SK-N-SH (cell line): ENCODE measurements around the gene RAB40C. TPM values are rescaled to one million over a fixed set of nuclear protein-coding genes. Genes with fewer than 3 reads are reported as not detected.
A peak's percentile ranks its signal among the peaks of the same experiment; 100 is the strongest.

Source experiments
- CTCF ChIA-PET: fragments of 300-600, 350-600 bp; formaldehyde crosslinking; extraction: SDS; loops from one replicate; lab custom pipeline; 2021; lab: Yijun Ruan, JAX
- POLR2A ChIA-PET: fragments of 350-600 bp; sonication (Branson Sonifier 250); formaldehyde crosslinking; extraction: SDS; loops from one replicate; lab custom pipeline; 2020; ENCODE audit warnings: antibody characterized with exemption, inconsistent platforms; lab: Yijun Ruan, JAX
- DNase-seq: peaks from one replicate; pipeline ENCODE4 v3.0.0; 2012
- H2AFZ ChIP-seq: fragments of 200-600 bp; sonication (generic); 2 replicates; pipeline ENCODE4 v1.8.1; 2016; ENCODE audit warnings: antibody characterized with exemption, mild to moderate bottlenecking, low read depth
- H3F3A ChIP-seq: fragments of 200-600 bp; sonication (generic); replicated peaks from 2 replicates; pipeline ENCODE3; 2016; ENCODE audit warnings: antibody characterized with exemption, mild to moderate bottlenecking; ENCODE audit not compliant: insufficient read depth
- H3K27ac ChIP-seq, 2 experiments: fragments of 200-500 bp in 1 of 2; fragments of 200-600 bp in 1 of 2; sonication (Bioruptor generic) in 1 of 2; sonication (generic), shearing (Covaris generic) in 1 of 2; 2 replicates each; pipeline versions ENCODE4 v1.5.1 to v1.6.1; 2014 to 2016; ENCODE audit warnings: low read depth in 2 of 2, inconsistent platforms in 1 of 2, low read length in 1 of 2, mild to moderate bottlenecking in 1 of 2, mixed read lengths in 1 of 2
- H3K27me3 ChIP-seq: fragments of 200-600 bp; sonication (generic), shearing (Covaris generic); 2 replicates; pipeline ENCODE4 v1.6.1; 2016; ENCODE audit warnings: mixed run types; ENCODE audit not compliant: insufficient read depth
- H3K36me3 ChIP-seq, 2 experiments: fragments of 200-500 bp in 1 of 2; fragments of 200-600 bp in 1 of 2; sonication (Bioruptor generic) in 1 of 2; sonication (generic) in 1 of 2; replicated peaks in 1 of 2; 2 replicates each; pipeline versions ENCODE3 to v1.5.1; 2014 to 2016; ENCODE audit warnings: low read length in 1 of 2, mild to moderate bottlenecking in 1 of 2; ENCODE audit not compliant: insufficient read depth in 2 of 2, control insufficient read depth in 1 of 2
- H3K4me1 ChIP-seq, 2 experiments: fragments of 200-500 bp in 1 of 2; fragments of 200-600 bp in 1 of 2; sonication (Bioruptor generic) in 1 of 2; sonication (generic), shearing (Covaris generic) in 1 of 2; 2 replicates each; pipeline versions ENCODE4 v1.5.1 to v1.6.1; 2014 to 2016; ENCODE audit warnings: low read depth in 1 of 2, low read length in 1 of 2, mixed run types in 1 of 2; ENCODE audit not compliant: insufficient read depth in 2 of 2, control insufficient read depth in 1 of 2
- H3K4me2 ChIP-seq: fragments of 200-600 bp; sonication (generic), shearing (Covaris generic); 2 replicates; pipeline ENCODE4 v1.6.1; 2017; ENCODE audit warnings: mixed run types
- H3K4me3 ChIP-seq, 2 experiments: fragments of 200-500 bp in 1 of 2; fragments of 200-600 bp in 1 of 2; sonication (Bioruptor generic) in 1 of 2; sonication (generic), shearing (Covaris generic) in 1 of 2; 2 replicates each; pipeline versions ENCODE4 v1.5.1 to v1.8.1; 2014 to 2016; ENCODE audit warnings: low read depth in 2 of 2, inconsistent platforms in 1 of 2, low read length in 1 of 2, mild to moderate bottlenecking in 1 of 2, mixed read lengths in 1 of 2, moderate library complexity in 1 of 2
- H3K79me2 ChIP-seq: fragments of 200-600 bp; sonication (generic); 2 replicates; pipeline ENCODE4 v1.8.1; 2017; ENCODE audit warnings: mild to moderate bottlenecking; ENCODE audit not compliant: insufficient read depth
- H3K9ac ChIP-seq: fragments of 200-600 bp; sonication (generic); 2 replicates; pipeline ENCODE4 v1.6.1; 2017; ENCODE audit warnings: mixed run types
- H3K9me2 ChIP-seq: fragments of 200-600 bp; sonication (generic); 2 replicates; pipeline ENCODE4 v1.6.1; 2017; ENCODE audit warnings: mixed run types
- H3K9me3 ChIP-seq: fragments of 200-600 bp; sonication (generic); 2 replicates; pipeline ENCODE4 v1.6.1; 2017; ENCODE audit warnings: mixed run types, mild to moderate bottlenecking, moderate library complexity
- H4K20me1 ChIP-seq: fragments of 200-600 bp; sonication (generic); 2 replicates; pipeline ENCODE4 v1.6.1; 2017; ENCODE audit warnings: mild to moderate bottlenecking, mixed run types; ENCODE audit not compliant: insufficient read depth
- CHD2 ChIP-seq: fragments of 150-350 bp; IDR thresholded peaks from 2 replicates; pipeline ENCODE4 v1.6.1; 2018; ENCODE audit warnings: low read length; ENCODE audit not compliant: partially characterized antibody
- EP300 ChIP-seq, 2 experiments: IDR thresholded peaks; 2 replicates each; pipeline versions ENCODE4 v1.4.0 to v1.6.1; 2012; ENCODE audit warnings: borderline replicate concordance in 1 of 2, low read depth in 1 of 2, low read length in 1 of 2
- FOXJ3 ChIP-seq: sonication (generic); formaldehyde crosslinking; IDR thresholded peaks from 2 replicates; pipeline ENCODE4 v1.5.1; 2020; ENCODE audit warnings: mild to moderate bottlenecking, missing genetic modification reagents
- GABPA ChIP-seq: IDR thresholded peaks from 2 replicates; pipeline ENCODE4 v1.4.0; 2012; ENCODE audit warnings: low read depth, mild to moderate bottlenecking
- GATA2 ChIP-seq: sonication (generic); formaldehyde crosslinking; IDR thresholded peaks from 2 replicates; pipeline ENCODE4 v1.5.0; 2020; ENCODE audit warnings: mild to moderate bottlenecking, missing genetic modification reagents
- JUND ChIP-seq: IDR thresholded peaks from 2 replicates; pipeline ENCODE4 v1.4.0; 2012
- MEF2A ChIP-seq: IDR thresholded peaks from 2 replicates; pipeline ENCODE4 v1.4.0; 2012; ENCODE audit warnings: low read depth, borderline replicate concordance
- MXI1 ChIP-seq: IDR thresholded peaks from 2 replicates; pipeline ENCODE4 v1.6.1; 2012; ENCODE audit warnings: mild to moderate bottlenecking, low read depth, low read length, improper control_type of control experiment
- POLR2AphosphoS5 ChIP-seq: IDR thresholded peaks from 2 replicates; pipeline ENCODE4 v1.6.1; 2012; ENCODE audit warnings: low read depth, low read length
- RAD21 ChIP-seq: IDR thresholded peaks from 2 replicates; pipeline ENCODE4 v1.6.1; 2012; ENCODE audit warnings: mild to moderate bottlenecking, low read length
- RCOR1 ChIP-seq: fragments of 150-350 bp; IDR thresholded peaks from 2 replicates; pipeline ENCODE4 v1.6.1; 2017; ENCODE audit warnings: antibody characterized with exemption, low read length
- RFX5 ChIP-seq: IDR thresholded peaks from 2 replicates; pipeline ENCODE4 v1.6.1; 2012; ENCODE audit warnings: mild to moderate bottlenecking, improper control_type of control experiment, low read length
- RXRA ChIP-seq: IDR thresholded peaks from 2 replicates; pipeline ENCODE4 v1.4.0; 2012; ENCODE audit warnings: low read depth, mild to moderate bottlenecking, borderline replicate concordance
- SIN3A ChIP-seq: IDR thresholded peaks from 2 replicates; pipeline ENCODE4 v1.6.1; 2012; ENCODE audit warnings: low read depth, mild to moderate bottlenecking, low read length, moderate library complexity, borderline replicate concordance
- SMC3 ChIP-seq: IDR thresholded peaks from 2 replicates; pipeline ENCODE4 v1.6.1; 2012; ENCODE audit warnings: low read depth, low read length, improper control_type of control experiment
- TAF1 ChIP-seq: IDR thresholded peaks from 2 replicates; pipeline ENCODE4 v1.6.1; 2012; ENCODE audit warnings: low read depth, mild to moderate bottlenecking, low read length, moderate library complexity, borderline replicate concordance
- YY1 ChIP-seq: IDR thresholded peaks from 2 replicates; pipeline ENCODE4 v1.4.0; 2012; ENCODE audit warnings: low read depth, mild to moderate bottlenecking
- WGBS: methylation state at CpG from one replicate; pipeline ENCODE4 v1.1.6; 2017; ENCODE audit warnings: low lambda C conversion rate; 5-methylcytosine and 5-hydroxymethylcytosine counted together
- polyA plus RNA-seq, 3 experiments: library from polyadenylated mRNA; depleted of rRNA; stranded (reverse); fragments of >200 nt; gene quantifications; 2 replicates each; pipeline ENCODE4 v1.2.3, GENCODE V29; 2012
- TF ChIP-seq, protein P1 (sequence below): fragments of 150-350 bp; IDR thresholded peaks from 2 replicates; pipeline ENCODE4 v1.6.1; 2017; ENCODE audit warnings: antibody characterized with exemption, low read length, low read depth, borderline replicate concordance
- TF ChIP-seq, protein P2 (sequence below): fragments of 150-350 bp; IDR thresholded peaks from 2 replicates; pipeline ENCODE4 v1.6.1; 2016; ENCODE audit warnings: mild to moderate bottlenecking, low read depth, low read length
- TF ChIP-seq, protein P3 (sequence below): IDR thresholded peaks from 2 replicates; pipeline ENCODE4 v1.4.0; 2012; ENCODE audit warnings: low read depth, borderline replicate concordance
- TF ChIP-seq, protein P4 (sequence below): IDR thresholded peaks from 2 replicates; pipeline ENCODE4; 2012
- TF ChIP-seq, protein P5 (sequence below): IDR thresholded peaks from 2 replicates; pipeline ENCODE4 v1.4.0; 2012; ENCODE audit warnings: low read depth

RAB40C gene, protein sequence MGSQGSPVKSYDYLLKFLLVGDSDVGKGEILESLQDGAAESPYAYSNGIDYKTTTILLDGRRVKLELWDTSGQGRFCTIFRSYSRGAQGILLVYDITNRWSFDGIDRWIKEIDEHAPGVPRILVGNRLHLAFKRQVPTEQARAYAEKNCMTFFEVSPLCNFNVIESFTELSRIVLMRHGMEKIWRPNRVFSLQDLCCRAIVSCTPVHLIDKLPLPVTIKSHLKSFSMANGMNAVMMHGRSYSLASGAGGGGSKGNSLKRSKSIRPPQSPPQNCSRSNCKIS
- 12.1 and 13.0 TPM in 2 replicates for polyA plus RNA-seq (2012; rRNA removed)
- 5.0 and 8.5 TPM in 2 replicates for polyA plus RNA-seq (2012; cell fraction: cytosol; rRNA removed)
- 26.7 and 31.3 TPM in 2 replicates for polyA plus RNA-seq (2012; cell fraction: nucleus; rRNA removed)

DNA sequence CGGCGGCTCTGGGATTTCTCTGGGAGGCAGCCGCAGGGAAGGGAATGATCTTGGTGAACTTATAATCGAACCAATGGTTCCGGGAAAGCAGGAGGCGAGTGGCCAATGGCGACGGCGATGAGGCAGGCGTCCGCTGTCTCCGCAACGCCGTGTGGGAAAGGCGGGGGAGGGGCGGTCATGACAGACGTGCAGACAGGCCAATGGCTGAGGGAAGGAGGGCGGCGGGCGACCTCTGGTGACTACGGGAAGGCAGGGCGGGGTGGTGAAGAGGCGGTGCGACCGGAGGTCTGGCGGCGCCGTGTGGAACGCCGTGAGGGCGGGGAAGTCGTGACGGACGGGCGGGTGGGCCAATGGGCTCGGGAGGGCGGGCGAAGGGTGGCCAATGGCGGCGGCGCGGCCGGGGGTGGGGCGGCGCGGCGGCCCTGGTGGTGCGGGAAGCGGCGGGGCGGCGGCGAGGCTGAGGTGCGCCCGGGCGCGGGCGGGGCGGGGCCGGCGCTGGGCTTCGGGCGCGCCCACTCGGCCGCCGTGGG lies at the start of gene RAB40C:
Gene RAB40C, plus strand, starts transcription at position 409 of the 530 bp plus-strand sequence. CDS start 226 bp downstream, outside the sequence.
- H2AFZ ChIP-seq, result peak within 1 kb of the TSS; percentile 78; the same call in 1 of the 2 replicates
- H3K79me2 ChIP-seq, result peaks cover 67% of the 10 kb centered on the region
- peak within 1 kb of the TSS; percentile 89 to 90 for H3K4me3 ChIP-seq
- TF ChIP-seq RFX5, result no peak; the same call in 1 of the 2 replicates
- no peak for TF ChIP-seq JUND
- TF ChIP-seq, protein P1, sequence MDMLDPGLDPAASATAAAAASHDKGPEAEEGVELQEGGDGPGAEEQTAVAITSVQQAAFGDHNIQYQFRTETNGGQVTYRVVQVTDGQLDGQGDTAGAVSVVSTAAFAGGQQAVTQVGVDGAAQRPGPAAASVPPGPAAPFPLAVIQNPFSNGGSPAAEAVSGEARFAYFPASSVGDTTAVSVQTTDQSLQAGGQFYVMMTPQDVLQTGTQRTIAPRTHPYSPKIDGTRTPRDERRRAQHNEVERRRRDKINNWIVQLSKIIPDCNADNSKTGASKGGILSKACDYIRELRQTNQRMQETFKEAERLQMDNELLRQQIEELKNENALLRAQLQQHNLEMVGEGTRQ, result no peak
- TF ChIP-seq, protein P2, sequence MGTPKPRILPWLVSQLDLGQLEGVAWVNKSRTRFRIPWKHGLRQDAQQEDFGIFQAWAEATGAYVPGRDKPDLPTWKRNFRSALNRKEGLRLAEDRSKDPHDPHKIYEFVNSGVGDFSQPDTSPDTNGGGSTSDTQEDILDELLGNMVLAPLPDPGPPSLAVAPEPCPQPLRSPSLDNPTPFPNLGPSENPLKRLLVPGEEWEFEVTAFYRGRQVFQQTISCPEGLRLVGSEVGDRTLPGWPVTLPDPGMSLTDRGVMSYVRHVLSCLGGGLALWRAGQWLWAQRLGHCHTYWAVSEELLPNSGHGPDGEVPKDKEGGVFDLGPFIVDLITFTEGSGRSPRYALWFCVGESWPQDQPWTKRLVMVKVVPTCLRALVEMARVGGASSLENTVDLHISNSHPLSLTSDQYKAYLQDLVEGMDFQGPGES, result peak; percentile 78
- no peak for TF ChIP-seq EP300 (IDR thresholded peaks at IDR 0.05; ENCODE audit: borderline replicate concordance in 1 of 2, low read depth in 1 of 2, low read length in 1 of 2)
- no peak for TF ChIP-seq MEF2A
- TF ChIP-seq, protein P3, sequence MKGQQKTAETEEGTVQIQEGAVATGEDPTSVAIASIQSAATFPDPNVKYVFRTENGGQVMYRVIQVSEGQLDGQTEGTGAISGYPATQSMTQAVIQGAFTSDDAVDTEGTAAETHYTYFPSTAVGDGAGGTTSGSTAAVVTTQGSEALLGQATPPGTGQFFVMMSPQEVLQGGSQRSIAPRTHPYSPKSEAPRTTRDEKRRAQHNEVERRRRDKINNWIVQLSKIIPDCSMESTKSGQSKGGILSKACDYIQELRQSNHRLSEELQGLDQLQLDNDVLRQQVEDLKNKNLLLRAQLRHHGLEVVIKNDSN, result no peak
- no peak for TF ChIP-seq FOXJ3
- no peak for TF ChIP-seq RCOR1
- TF ChIP-seq MXI1, result no peak
- TF ChIP-seq, protein P4, sequence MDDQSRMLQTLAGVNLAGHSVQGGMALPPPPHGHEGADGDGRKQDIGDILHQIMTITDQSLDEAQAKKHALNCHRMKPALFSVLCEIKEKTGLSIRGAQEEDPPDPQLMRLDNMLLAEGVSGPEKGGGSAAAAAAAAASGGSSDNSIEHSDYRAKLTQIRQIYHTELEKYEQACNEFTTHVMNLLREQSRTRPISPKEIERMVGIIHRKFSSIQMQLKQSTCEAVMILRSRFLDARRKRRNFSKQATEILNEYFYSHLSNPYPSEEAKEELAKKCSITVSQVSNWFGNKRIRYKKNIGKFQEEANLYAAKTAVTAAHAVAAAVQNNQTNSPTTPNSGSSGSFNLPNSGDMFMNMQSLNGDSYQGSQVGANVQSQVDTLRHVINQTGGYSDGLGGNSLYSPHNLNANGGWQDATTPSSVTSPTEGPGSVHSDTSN, result peak; percentile 99; the same call in 1 of the 2 replicates
- TF ChIP-seq TAF1, result no peak
- no peak for TF ChIP-seq SMC3
- TF ChIP-seq SIN3A, result peak; percentile 52; the same call in 1 of the 2 replicates
- TF ChIP-seq CHD2, result peak; percentile 96
- TF ChIP-seq GATA2, result no peak
- 0 out of 2 replicates have a peak, but pooled peaks have one; percentile 32 for TF ChIP-seq POLR2AphosphoS5
- TF ChIP-seq RXRA, result no peak
- no peak for TF ChIP-seq GABPA
- TF ChIP-seq, protein P5, sequence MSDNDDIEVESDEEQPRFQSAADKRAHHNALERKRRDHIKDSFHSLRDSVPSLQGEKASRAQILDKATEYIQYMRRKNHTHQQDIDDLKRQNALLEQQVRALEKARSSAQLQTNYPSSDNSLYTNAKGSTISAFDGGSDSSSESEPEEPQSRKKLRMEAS, result no peak; the same call in 1 of the 2 replicates
- no peak for TF ChIP-seq YY1
- TF ChIP-seq RAD21, result no peak
- H3K27me3 ChIP-seq, result no peaks in the 10 kb centered on the region
- DNase-seq, result peak; percentile 99
- H3K9me3 ChIP-seq, result no peaks in the 10 kb centered on the region
- WGBS, result 2% methylated on average over 20 of the region's 67 CpGs
- H3F3A ChIP-seq, result peaks cover 20% of the 10 kb centered on the region
- POLR2A ChIA-PET, result interaction anchor here (1.0 kb wide), 1 partner anchor 47 kb away, joined by 4 read pairs; the partner anchor contains the start of gene METTL26
- CTCF ChIA-PET, result interaction anchor here (0.8 to 1.3 kb wide), 6 partner anchors 10 to 58 kb away, joined by 3 to 7 read pairs (median 3); no protein-coding TSS in a partner anchor
- H3K36me3 ChIP-seq, result peaks cover 0 to 3% of the 10 kb centered on the region in 2 experiments
- H3K4me2 ChIP-seq, result peak within 1 kb of the TSS; percentile 100
- H3K9ac ChIP-seq, result peak within 1 kb of the TSS; percentile 90
- peak within 1 kb of the TSS; percentile 90 to 97 for H3K27ac ChIP-seq
- H4K20me1 ChIP-seq, result peaks cover 42% of the 10 kb centered on the region
- H3K4me1 ChIP-seq, result peaks cover 21 to 38% of the 10 kb centered on the region in 2 experiments; a peak in 2 of 4 replicates
- no peaks in the 10 kb centered on the region for H3K9me2 ChIP-seq
